ENCODE results near the gene FREY1.

Gene FREY1

DNA sequence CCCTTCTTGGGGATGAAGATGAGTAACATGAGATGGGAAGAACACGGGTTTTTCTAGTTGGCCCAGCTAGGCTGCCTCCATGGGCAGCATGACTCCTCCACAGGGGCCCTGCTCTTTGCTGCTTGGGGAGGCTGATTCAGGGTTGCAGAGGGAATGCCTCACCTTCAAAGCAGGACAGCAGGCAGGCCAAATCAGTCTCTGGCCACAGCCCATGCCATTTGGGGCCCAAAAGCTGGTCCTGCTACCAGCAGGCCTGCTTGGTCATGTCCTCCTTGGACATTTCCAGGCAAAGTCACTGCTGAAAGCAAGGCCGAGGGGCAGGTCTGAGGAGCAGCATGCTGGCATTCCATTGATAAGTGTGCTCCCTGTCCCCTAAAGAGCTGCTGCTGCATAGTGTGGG, 35.4 kb downstream of the FREY1 start:
- H3K4me3 ChIP-seq (ENCODE audit: low read depth, low read length): no peak overlapping the region
- WGBS (ENCODE audit: extremely low coverage, insufficient coverage, insufficient read length): no CpG with 5 or more reads among the region's 2 CpGs

DNA sequence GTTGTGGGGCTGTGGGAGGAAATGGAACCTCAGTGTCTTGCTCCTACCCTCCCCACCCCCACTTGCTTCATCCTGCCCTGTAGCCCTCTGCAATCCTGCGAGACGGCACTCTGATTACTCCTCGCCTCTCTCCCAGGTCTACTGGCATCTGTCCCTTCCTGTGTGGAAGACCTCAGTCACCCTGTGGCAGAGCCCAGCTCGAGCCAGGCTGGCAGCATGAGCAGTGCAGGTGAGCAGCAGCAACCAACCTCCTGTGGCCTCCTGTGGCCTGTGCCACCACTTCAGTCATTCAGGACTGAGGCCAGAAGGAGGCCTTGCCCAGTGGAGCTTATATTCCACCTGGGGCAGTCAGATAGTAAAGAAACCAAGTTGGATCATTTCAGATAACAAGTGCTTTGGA, 36.4 kb downstream of the FREY1 start:
- Histone ChIP-seq H3K23ac (ENCODE audit: low read length) (no peak overlapping the region), H3K27me3 (ENCODE audit: insufficient read depth, low read length) (no peaks in the 10 kb centered on the region), H4K91ac (ENCODE audit: low read depth, low read length) (no peak overlapping the region), H3K4me1 (ENCODE audit: control insufficient read depth in 1 of 2, insufficient read depth in 2 of 2, low read length in 2 of 2) (no peaks in the 10 kb centered on the region), H4K8ac (ENCODE audit: low read depth, low read length) (no peak overlapping the region), H2BK12ac (ENCODE audit: low read length) (no peak overlapping the region), H2BK120ac (ENCODE audit: insufficient read depth, low read length, poor library complexity) (no peak overlapping the region), H3K14ac (ENCODE audit: low read length) (no peak overlapping the region), H3K18ac (ENCODE audit: low read length) (no peak overlapping the region), H4K12ac (ENCODE audit: low read depth, low read length) (no peak overlapping the region), H3K9me3 (ENCODE audit: insufficient read depth, low read depth, low read length) (no peaks in the 10 kb centered on the region), H2AK5ac (ENCODE audit: low read length) (no peak overlapping the region), H3K79me2 (ENCODE audit: control insufficient read depth, insufficient read depth, low read length, poor library complexity) (no peaks in the 10 kb centered on the region), H2AFZ (ENCODE audit: insufficient read depth, low read length, poor library complexity) (no peak overlapping the region), H3K79me1 (ENCODE audit: low read length) (no peaks in the 10 kb centered on the region), H3K4ac (ENCODE audit: low read depth, low read length) (no peak overlapping the region), H2BK5ac (ENCODE audit: low read depth, low read length, poor library complexity) (no peak overlapping the region), H3K9ac (ENCODE audit: low read length) (no peak overlapping the region), H3K4me3 (ENCODE audit: low read depth, low read length) (peak overlapping the region; percentile 23), H3K27ac (ENCODE audit: low read depth, low read length) (no peak overlapping the region), H3K36me3 (ENCODE audit: control insufficient read depth in 1 of 2, insufficient read depth in 2 of 2, low read length in 2 of 2) (peaks cover 47 to 58% of the 10 kb centered on the region in 2 experiments), H3K4me2 (ENCODE audit: low read length) (no peak overlapping the region)
- DNase-seq: no peak
- no CpG with 5 or more reads among the region's 4 CpGs for WGBS (ENCODE audit: extremely low coverage, insufficient coverage, insufficient read length)

More for the DNA sequence above, 35.4 kb downstream of the FREY1 start:
- Histone ChIP-seq H3K14ac (ENCODE audit: low read length) (no peak overlapping the region), H4K12ac (ENCODE audit: low read depth, low read length) (no peak overlapping the region), H3K27me3 (ENCODE audit: insufficient read depth, low read length) (no peaks in the 10 kb centered on the region), H3K18ac (ENCODE audit: low read length) (no peak overlapping the region), H3K9ac (ENCODE audit: low read length) (no peak overlapping the region), H3K4me1 (ENCODE audit: control insufficient read depth in 1 of 2, insufficient read depth in 2 of 2, low read length in 2 of 2) (no peaks in the 10 kb centered on the region), H2BK120ac (ENCODE audit: insufficient read depth, low read length, poor library complexity) (no peak overlapping the region), H2AFZ (ENCODE audit: insufficient read depth, low read length, poor library complexity) (no peak overlapping the region), H3K36me3 (ENCODE audit: control insufficient read depth in 1 of 2, insufficient read depth in 2 of 2, low read length in 2 of 2) (peaks cover 46 to 59% of the 10 kb centered on the region in 2 experiments), H3K4ac (ENCODE audit: low read depth, low read length) (no peak overlapping the region), H3K23ac (ENCODE audit: low read length) (no peak overlapping the region), H3K79me2 (ENCODE audit: control insufficient read depth, insufficient read depth, low read length, poor library complexity) (no peaks in the 10 kb centered on the region), H2BK5ac (ENCODE audit: low read depth, low read length, poor library complexity) (no peak overlapping the region), H2BK12ac (ENCODE audit: low read length) (no peak overlapping the region), H3K79me1 (ENCODE audit: low read length) (no peaks in the 10 kb centered on the region), H4K8ac (ENCODE audit: low read depth, low read length) (no peak overlapping the region), H3K9me3 (ENCODE audit: insufficient read depth, low read depth, low read length) (no peaks in the 10 kb centered on the region), H4K91ac (ENCODE audit: low read depth, low read length) (no peak overlapping the region), H2AK5ac (ENCODE audit: low read length) (no peak overlapping the region), H3K4me2 (ENCODE audit: low read length) (no peak overlapping the region), H3K27ac (ENCODE audit: low read depth, low read length) (no peak overlapping the region)
- DNase-seq: no peak

DNA sequence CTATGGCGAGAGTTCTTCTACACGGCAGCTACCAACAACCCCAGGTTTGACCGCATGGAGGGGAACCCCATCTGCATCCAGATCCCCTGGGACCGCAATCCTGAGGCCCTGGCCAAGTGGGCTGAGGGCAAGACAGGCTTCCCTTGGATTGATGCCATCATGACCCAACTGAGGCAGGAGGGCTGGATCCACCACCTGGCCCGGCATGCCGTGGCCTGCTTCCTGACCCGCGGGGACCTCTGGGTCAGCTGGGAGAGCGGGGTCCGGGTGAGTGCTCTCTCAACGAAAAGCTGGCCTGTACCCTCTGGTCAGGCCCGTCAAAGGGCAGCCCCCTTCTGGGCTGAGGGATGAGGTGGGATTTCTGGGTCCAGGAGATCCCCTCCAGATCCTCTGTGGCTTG, 37.5 kb downstream of the FREY1 start:
- Histone ChIP-seq H3K4ac (ENCODE audit: low read depth, low read length) (no peak overlapping the region), H3K4me2 (ENCODE audit: low read length) (no peak overlapping the region), H3K9ac (ENCODE audit: low read length) (no peak overlapping the region), H3K79me1 (ENCODE audit: low read length) (no peaks in the 10 kb centered on the region), H3K27ac (ENCODE audit: low read depth, low read length) (no peak overlapping the region), H3K14ac (ENCODE audit: low read length) (no peak overlapping the region), H3K27me3 (ENCODE audit: insufficient read depth, low read length) (no peaks in the 10 kb centered on the region), H3K23ac (ENCODE audit: low read length) (no peak overlapping the region), H3K4me1 (ENCODE audit: control insufficient read depth in 1 of 2, insufficient read depth in 2 of 2, low read length in 2 of 2) (no peaks in the 10 kb centered on the region), H2BK12ac (ENCODE audit: low read length) (no peak overlapping the region), H2AK5ac (ENCODE audit: low read length) (no peak overlapping the region), H4K12ac (ENCODE audit: low read depth, low read length) (no peak overlapping the region), H2BK120ac (ENCODE audit: insufficient read depth, low read length, poor library complexity) (no peak overlapping the region), H2BK5ac (ENCODE audit: low read depth, low read length, poor library complexity) (no peak overlapping the region), H3K79me2 (ENCODE audit: control insufficient read depth, insufficient read depth, low read length, poor library complexity) (no peaks in the 10 kb centered on the region), H3K36me3 (ENCODE audit: control insufficient read depth in 1 of 2, insufficient read depth in 2 of 2, low read length in 2 of 2) (peaks cover 48 to 56% of the 10 kb centered on the region in 2 experiments), H3K4me3 (ENCODE audit: low read depth, low read length) (no peak overlapping the region), H3K18ac (ENCODE audit: low read length) (no peak overlapping the region), H4K91ac (ENCODE audit: low read depth, low read length) (no peak overlapping the region), H4K8ac (ENCODE audit: low read depth, low read length) (no peak overlapping the region), H3K9me3 (ENCODE audit: insufficient read depth, low read depth, low read length) (no peaks in the 10 kb centered on the region), H2AFZ (ENCODE audit: insufficient read depth, low read length, poor library complexity) (no peak overlapping the region)
- no peak for DNase-seq
- WGBS (ENCODE audit: extremely low coverage, insufficient coverage, insufficient read length): no CpG with 5 or more reads among the region's 12 CpGs

DNA sequence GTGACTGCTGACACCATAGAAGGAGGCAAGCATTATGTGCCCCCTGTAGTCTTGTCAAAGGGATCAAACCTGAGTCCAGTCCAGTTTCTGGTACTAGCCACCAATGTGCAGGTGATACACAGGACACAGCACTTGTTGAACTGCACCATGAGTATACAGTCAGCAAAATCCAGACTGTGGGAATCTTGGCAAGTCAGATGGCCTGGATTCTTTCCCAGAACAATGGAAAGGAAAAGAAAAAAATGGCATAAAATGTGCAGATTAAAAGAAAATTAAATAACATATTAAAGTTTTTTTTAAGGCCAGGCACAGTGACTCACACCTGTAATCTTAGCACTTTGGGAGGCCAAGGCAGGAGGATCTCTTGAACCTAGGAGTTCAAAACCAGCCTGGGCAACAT, 43.0 kb downstream of the FREY1 start:
- Histone ChIP-seq H3K4ac (ENCODE audit: low read depth, low read length) (no peak overlapping the region), H3K4me1 (ENCODE audit: control insufficient read depth in 1 of 2, insufficient read depth in 2 of 2, low read length in 2 of 2) (no peaks in the 10 kb centered on the region), H3K18ac (ENCODE audit: low read length) (no peak overlapping the region), H4K8ac (ENCODE audit: low read depth, low read length) (no peak overlapping the region), H2BK12ac (ENCODE audit: low read length) (no peak overlapping the region), H3K27ac (ENCODE audit: low read depth, low read length) (no peak overlapping the region), H3K79me2 (ENCODE audit: control insufficient read depth, insufficient read depth, low read length, poor library complexity) (no peaks in the 10 kb centered on the region), H3K14ac (ENCODE audit: low read length) (no peak overlapping the region), H3K4me3 (ENCODE audit: low read depth, low read length) (no peak overlapping the region), H2AFZ (ENCODE audit: insufficient read depth, low read length, poor library complexity) (no peak overlapping the region), H3K4me2 (ENCODE audit: low read length) (no peak overlapping the region), H3K36me3 (ENCODE audit: control insufficient read depth in 1 of 2, insufficient read depth in 2 of 2, low read length in 2 of 2) (peaks cover 34 to 49% of the 10 kb centered on the region in 2 experiments), H3K27me3 (ENCODE audit: insufficient read depth, low read length) (no peaks in the 10 kb centered on the region), H3K9ac (ENCODE audit: low read length) (no peak overlapping the region), H3K23ac (ENCODE audit: low read length) (no peak overlapping the region), H4K91ac (ENCODE audit: low read depth, low read length) (no peak overlapping the region), H2BK5ac (ENCODE audit: low read depth, low read length, poor library complexity) (no peak overlapping the region), H4K12ac (ENCODE audit: low read depth, low read length) (no peak overlapping the region), H2AK5ac (ENCODE audit: low read length) (no peak overlapping the region), H2BK120ac (ENCODE audit: insufficient read depth, low read length, poor library complexity) (no peak overlapping the region), H3K79me1 (ENCODE audit: low read length) (no peaks in the 10 kb centered on the region), H3K9me3 (ENCODE audit: insufficient read depth, low read depth, low read length) (no peaks in the 10 kb centered on the region)
- no peak for DNase-seq
